T-helper 22 cell (primary cell): ENCODE results near the gene TOX2.
A peak's percentile ranks its signal among the peaks of the same experiment; 100 is the strongest.

ENCODE experiments used
- DNase-seq: peaks from one replicate; pipeline ENCODE4 v3.0.0-alpha.2; 2020; ENCODE audit warnings: low read depth

The TOX2 gene

GRCh38 chr20:44018942-44019637, 104.4 kb downstream of the TOX2 start:
- DNase-seq, result no peak

- DNase-seq, result peak; percentile 13
Observed at GRCh38 chr20:44019638-44020335, 105.1 kb downstream of the TOX2 start.

GRCh38 chr20:44020406-44021148, 105.9 kb downstream of the TOX2 start:
- no peak for DNase-seq

GRCh38 chr20:44021186-44021585, 106.5 kb downstream of the TOX2 start:
- no peak for DNase-seq

GRCh38 chr20:44021900-44022299, 107.2 kb downstream of the TOX2 start:
- no peak for DNase-seq

GRCh38 chr20:44022464-44022863, 107.8 kb downstream of the TOX2 start:
- DNase-seq, result no peak

GRCh38 chr20:44023515-44024371, 109.1 kb downstream of the TOX2 start:
- no peak for DNase-seq

- no peak for DNase-seq
Observed at GRCh38 chr20:44024820-44025580, 110.3 kb downstream of the TOX2 start.

GRCh38 chr20:44025756-44026155, 111.1 kb downstream of the TOX2 start:
- no peak for DNase-seq

GRCh38 chr20:44026647-44027342, 112.1 kb downstream of the TOX2 start:
- no peak for DNase-seq

- DNase-seq, result no peak
Observed at GRCh38 chr20:44027343-44028002, 112.8 kb downstream of the TOX2 start.

GRCh38 chr20:44028003-44028730, 113.5 kb downstream of the TOX2 start:
- DNase-seq, result no peak

GRCh38 chr20:44028868-44029847, 114.5 kb downstream of the TOX2 start:
- DNase-seq, result no peak

- DNase-seq, result no peak
Observed at GRCh38 chr20:44029848-44030230, 115.2 kb downstream of the TOX2 start.

GRCh38 chr20:44030394-44030793, 115.7 kb downstream of the TOX2 start:
- DNase-seq, result no peak

- DNase-seq, result no peak
Observed at GRCh38 chr20:44031001-44031574, 116.4 kb downstream of the TOX2 start.

GRCh38 chr20:44031781-44032582, 117.3 kb downstream of the TOX2 start:
- DNase-seq, result no peak
